Measurements from ENCODE around the gene NDUFA8.

NDUFA8 gene

GRCh38 chr9:122184551-122184950 lies 25.0 kb upstream of the NDUFA8 start:
- FAIRE-seq = no peak

- FAIRE-seq = no peak
Measured at GRCh38 chr9:122183501-122183900, 23.9 kb upstream of the NDUFA8 start.

- FAIRE-seq = no peak
Measured at GRCh38 chr9:122180633-122181032, 21.1 kb upstream of the NDUFA8 start.

GRCh38 chr9:122179690-122180074 lies 20.1 kb upstream of the NDUFA8 start:
- FAIRE-seq = no peak

GRCh38 chr9:122179054-122179689 lies 19.6 kb upstream of the NDUFA8 start:
- no peak for FAIRE-seq

- FAIRE-seq = no peak
Measured at GRCh38 chr9:122176916-122177315, 17.3 kb upstream of the NDUFA8 start.

GRCh38 chr9:122173670-122174069 lies 14.1 kb upstream of the NDUFA8 start:
- no peak for FAIRE-seq

GRCh38 chr9:122172131-122172530 lies 12.6 kb upstream of the NDUFA8 start:
- no peak for FAIRE-seq

GRCh38 chr9:122168356-122168755 lies 8.8 kb upstream of the NDUFA8 start:
- no peak for FAIRE-seq

- FAIRE-seq = no peak
Measured at GRCh38 chr9:122164286-122164685, 4.7 kb upstream of the NDUFA8 start.

- no peak for FAIRE-seq
Measured at GRCh38 chr9:122162415-122162814, 2.8 kb upstream of the NDUFA8 start.

GRCh38 chr9:122159925-122160246 lies 307 bp upstream of the NDUFA8 start:
- FAIRE-seq = no peak

- no peak for FAIRE-seq
Measured at GRCh38 chr9:122158202-122158601, 1.4 kb downstream of the NDUFA8 start.

- no peak for FAIRE-seq
Measured at GRCh38 chr9:122155796-122156195, 3.8 kb downstream of the NDUFA8 start.

GRCh38 chr9:122151267-122151828 lies 8.2 kb downstream of the NDUFA8 start:
- no peak for FAIRE-seq

GRCh38 chr9:122145592-122145863 lies 14.1 kb downstream of the NDUFA8 start:
- FAIRE-seq = no peak

GRCh38 chr9:122144836-122145591 lies 14.6 kb downstream of the NDUFA8 start:
- FAIRE-seq = no peak

- no peak for FAIRE-seq
Measured at GRCh38 chr9:122143876-122144405, 15.6 kb downstream of the NDUFA8 start.

GRCh38 chr9:122143296-122143695 lies 16.3 kb downstream of the NDUFA8 start:
- no peak for FAIRE-seq

GRCh38 chr9:122141671-122142070 lies 17.9 kb downstream of the NDUFA8 start:
- no peak for FAIRE-seq

- FAIRE-seq = no peak
Measured at GRCh38 chr9:122140368-122141193, 19.0 kb downstream of the NDUFA8 start.

GRCh38 chr9:122138560-122139268 lies 20.9 kb downstream of the NDUFA8 start:
- no peak for FAIRE-seq

- FAIRE-seq = no peak
Measured at GRCh38 chr9:122135529-122135859, 24.1 kb downstream of the NDUFA8 start.
